GM19023 (cell line): Measurements from ENCODE around the gene THOC2.
A peak's percentile ranks its signal among the peaks of the same experiment; 100 is the strongest.
"Not testable (repeated sequence)": the region's sequence is repeated elsewhere in the genome, so short reads cannot be mapped to it uniquely, and the experiment has no call there.

Experiments used
- ATAC-seq: cut with Tn5 transposase; IDR thresholded peaks from one replicate; pipeline ENCODE4 v1.9.1; 2021; ENCODE audit warnings: mild to moderate bottlenecking, moderate library complexity; ENCODE audit not compliant: unreplicated experiment

The THOC2 gene

DNA sequence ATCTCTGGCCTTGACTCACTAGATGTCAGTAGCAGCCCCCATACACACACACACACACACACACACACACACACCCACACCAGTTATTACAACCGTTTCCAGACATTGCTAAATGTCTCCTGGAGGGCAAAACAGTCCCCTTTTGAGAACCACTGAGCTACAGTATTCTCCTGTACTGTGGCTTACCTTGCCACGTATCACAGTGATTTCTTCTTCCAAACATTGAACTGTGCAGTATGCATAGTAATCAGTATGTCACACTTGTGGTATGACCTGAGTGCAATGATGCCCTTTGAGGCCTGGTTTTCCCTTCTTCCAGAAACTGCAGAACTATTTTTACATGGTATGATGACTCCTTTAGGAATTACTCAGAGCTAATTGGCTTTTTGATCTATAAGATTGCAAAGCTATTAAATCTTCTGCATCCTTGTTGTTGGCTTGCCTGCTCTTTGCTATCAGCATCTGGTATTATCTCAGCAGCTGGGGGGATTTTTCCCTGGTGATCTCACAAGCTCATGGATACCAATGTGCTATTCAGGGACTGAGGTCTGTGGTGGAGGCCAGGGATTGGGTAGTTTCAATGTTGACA is 3.6 kb upstream of the THOC2 start:
- ATAC-seq, result no peak

DNA sequence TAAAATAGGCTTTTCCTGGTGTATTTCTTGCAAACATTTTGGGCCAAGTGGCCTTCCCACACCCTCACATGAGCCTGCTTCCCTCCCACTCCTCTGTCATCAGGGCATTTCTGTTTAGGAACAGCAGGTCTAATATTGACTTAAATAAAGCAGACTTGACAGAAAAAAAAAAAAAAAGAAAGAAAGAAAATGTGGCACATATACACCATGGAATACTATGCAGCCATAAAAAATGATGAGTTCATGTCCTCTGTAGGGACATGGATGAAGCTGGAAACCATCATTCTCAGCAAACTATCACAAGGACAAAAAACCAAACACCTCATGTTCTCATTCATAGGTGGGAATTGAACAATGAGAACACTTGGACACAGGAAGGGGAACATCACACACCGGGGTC is 2.3 kb upstream of the THOC2 start:
- ATAC-seq, result not testable (repeated sequence)

DNA sequence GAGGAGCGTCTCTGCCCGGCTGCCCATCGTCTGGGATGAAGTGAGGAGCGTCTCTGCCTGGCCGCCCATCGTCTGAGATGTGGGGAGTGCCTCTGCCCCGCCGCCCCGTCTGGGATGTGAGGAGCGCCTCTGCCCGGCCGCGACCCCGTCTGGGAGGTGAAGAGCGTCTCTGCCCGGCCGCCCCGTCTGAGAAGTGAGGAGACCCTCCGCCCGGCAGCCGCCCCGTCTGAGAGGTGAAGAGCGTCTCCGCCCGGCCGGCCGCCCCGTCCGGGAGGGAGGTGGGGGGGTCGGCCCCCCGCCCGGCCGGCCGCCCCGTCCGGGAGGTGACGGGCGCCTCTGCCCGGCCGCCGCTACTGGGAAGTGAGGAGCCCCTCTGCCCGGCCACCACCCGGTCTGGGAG is 1.2 kb upstream of the THOC2 start:
- not testable (repeated sequence) for ATAC-seq

DNA sequence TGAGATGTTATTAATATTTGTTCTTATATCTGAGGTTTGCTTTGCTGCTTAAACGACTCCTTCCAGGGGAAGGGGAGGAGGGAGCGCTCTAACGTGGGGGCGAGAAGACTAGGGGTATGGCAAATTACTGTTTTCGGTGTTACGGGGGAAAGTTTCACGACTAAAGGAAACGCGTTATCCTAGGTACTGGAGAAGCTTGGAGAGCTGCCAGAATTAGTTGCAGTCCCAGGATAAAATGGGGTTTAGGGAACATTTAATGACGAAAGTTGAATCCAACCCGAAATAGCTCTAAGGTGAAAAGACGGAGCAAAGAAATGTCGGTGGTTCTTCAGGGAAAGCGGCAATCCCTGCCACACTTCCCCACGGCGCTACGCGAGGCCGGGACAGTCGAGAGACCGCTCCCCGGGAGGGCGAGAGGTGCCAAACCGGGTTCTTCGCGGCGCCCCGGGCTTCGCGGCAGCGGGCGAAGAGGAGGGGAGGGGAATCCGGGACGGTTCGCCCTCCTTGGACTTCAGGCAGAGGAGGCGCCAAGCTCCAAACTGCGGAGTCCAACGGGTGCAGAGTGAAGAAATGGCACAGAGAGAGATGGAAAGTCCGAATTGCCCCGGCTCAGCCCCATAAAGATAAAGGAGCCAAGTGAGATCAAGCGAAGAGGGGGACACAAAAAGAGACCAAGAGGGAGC is 724 bp downstream of the THOC2 start:
- ATAC-seq, result peak; percentile 16

DNA sequence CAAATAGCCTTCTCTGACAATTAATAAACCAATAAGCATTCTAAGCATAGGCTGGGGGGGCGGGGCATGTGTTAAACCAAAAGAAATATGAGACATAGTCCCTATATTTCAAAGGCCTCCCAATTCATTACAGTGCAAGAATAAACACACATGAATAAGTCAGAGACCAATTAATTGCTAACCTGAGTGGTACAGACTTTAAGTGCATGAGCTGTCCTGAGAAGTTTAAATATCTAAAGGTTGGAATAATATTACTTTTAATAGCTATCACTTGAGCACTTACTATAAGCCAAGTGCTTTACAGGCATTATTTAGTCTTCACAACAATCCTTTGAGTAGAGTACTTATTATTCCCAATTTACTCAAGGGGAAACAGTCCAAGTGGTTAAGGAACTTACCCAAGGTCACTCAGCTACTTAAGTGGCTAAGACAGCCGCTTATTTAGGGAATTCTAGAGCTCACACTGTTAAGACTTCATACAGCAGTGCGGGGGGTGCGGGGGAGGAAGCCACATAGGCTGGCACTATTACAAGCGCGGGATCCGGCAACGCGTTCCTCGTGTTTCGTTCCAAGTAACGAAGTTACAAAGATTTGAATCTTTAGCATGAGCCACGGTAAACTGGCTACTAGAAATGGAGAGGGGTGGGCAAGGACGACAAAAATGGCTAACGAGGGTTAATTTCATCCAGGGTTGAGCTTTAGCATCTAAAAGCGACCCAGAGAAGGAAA is 1.4 kb downstream of the THOC2 start:
- no peak for ATAC-seq

DNA sequence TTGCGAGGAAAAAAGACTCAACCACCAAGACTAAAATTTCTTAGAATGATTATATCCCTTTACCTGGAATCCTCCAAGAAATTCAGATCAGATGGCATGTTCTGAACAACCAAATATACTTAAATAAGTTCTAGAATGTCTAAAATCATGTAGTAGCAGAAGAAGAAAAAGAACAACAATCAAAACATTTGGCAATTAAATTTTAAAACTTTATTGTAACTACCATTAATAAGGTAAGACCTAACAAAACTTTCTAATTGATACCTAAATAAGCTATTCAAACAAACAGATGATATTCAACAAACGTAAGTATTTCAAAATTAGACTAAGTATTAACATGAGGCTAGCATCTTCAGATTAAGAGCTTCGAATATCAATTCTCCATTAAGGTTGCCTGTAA is 4.3 kb downstream of the THOC2 start:
- no peak for ATAC-seq

- ATAC-seq, result no peak
These were observed 4.8 kb downstream of the THOC2 start for GRCh38 chrX:123728016-123728415.

DNA sequence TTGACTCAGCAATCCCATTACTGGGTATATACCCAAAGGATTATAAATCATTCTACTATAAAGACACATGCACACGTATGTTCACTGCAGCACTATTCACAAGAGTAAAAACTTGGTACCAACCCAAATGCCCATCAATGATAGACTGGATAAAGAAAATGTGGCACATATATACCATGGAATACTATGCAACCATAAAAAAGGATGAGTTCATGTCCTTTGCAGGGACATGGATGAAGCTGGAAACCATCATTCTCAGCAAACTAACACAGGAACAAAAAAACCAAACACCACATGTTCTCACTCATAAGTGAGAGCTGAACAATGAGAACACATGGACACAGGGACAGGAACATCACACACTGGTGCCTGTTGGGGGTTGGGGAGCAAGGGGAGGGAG is 10.7 kb downstream of the THOC2 start:
- not testable (repeated sequence) for ATAC-seq

GRCh38 chrX:123720486-123720885 is 12.4 kb downstream of the THOC2 start:
- no peak for ATAC-seq

- no peak for ATAC-seq
These were observed 19.0 kb downstream of the THOC2 start for GRCh38 chrX:123713841-123714240.

- ATAC-seq, result no peak
These were observed 19.4 kb downstream of the THOC2 start for GRCh38 chrX:123713434-123713833.

DNA sequence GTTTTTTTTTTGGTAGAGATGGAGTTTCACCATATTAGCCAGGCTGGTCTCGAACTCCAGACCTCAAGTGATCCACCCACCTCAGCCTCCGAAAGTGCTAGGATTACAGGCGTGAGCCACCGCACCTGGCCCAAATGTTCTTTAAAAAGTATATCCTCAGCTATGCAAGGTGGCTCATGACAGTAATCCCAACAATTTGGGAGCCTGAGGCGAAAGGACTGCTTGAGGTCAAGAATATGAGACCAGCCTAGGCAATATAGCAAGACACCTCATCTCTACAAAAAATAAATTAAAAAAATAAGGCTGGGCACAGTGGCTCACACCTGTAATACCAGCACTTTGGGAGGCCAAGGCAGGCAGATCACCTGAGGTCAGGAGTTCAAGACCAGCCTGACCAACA is 21.7 kb downstream of the THOC2 start:
- not testable (repeated sequence) for ATAC-seq

DNA sequence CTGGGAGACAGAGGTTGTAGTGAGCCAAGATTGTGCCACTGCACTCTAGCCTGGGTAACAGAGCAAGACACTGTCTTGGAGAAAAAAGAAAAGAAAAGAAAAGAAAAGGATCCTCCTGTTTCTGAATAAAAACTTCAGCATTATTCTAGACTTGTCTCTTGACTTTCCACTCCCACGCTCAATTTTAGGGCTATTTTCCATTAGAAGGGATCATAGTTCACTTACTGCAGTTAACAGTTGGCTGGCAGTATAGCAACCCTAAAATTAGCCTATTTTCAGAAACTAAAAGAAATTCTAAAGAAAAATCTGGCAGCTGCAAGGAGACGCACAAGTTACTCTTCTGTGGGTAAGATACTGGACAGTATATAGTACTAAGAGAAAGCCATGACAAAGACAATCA is 28.1 kb downstream of the THOC2 start:
- ATAC-seq, result no peak

DNA sequence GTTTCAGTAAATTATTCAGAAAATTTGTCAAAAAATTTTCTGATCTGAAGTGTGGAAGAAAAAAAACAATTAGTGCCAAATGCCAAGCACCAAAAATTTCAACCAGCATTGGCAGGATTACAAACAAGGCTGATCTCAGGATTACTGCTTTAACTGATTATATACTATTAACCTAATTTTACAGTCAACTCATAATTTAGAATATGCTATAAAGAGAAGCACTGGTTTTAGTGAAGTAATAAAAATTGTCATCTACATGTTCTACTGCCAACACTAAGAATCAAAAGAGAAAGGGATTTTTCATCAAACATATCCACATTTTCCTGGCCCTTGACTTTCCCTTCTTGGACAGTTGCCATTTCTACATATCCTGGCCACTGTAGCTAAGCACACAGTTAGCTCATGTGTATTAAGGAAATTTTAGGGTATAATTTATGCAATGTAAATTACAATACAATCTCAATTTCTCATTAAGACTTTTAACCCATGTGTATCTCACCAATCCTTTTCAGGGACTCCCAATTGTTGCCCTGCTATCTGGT is 33.8 kb downstream of the THOC2 start:
- no peak for ATAC-seq

- ATAC-seq, result no peak
These were observed 36.5 kb downstream of the THOC2 start for GRCh38 chrX:123696334-123696733.

- ATAC-seq, result no peak
These were observed 37.6 kb downstream of the THOC2 start for GRCh38 chrX:123695242-123695641.

DNA sequence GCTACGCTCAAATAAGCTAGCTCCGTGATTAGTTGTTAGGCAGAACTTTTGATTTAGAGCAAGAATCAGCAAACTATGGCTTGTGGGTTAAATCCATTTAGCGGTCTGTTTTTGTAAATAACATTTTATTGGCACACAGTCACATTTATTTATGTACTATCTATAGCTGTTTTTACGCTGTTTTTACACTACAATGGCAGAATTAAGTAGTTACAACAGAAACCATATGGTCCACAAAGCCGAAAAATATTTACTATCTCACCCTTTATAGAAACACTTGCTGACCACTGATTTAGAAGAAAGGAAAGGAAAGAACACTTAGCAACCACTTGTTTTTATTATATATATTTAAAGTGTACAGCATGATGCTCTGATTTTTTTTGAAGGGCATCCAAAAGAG is 41.1 kb downstream of the THOC2 start:
- no peak for ATAC-seq

DNA sequence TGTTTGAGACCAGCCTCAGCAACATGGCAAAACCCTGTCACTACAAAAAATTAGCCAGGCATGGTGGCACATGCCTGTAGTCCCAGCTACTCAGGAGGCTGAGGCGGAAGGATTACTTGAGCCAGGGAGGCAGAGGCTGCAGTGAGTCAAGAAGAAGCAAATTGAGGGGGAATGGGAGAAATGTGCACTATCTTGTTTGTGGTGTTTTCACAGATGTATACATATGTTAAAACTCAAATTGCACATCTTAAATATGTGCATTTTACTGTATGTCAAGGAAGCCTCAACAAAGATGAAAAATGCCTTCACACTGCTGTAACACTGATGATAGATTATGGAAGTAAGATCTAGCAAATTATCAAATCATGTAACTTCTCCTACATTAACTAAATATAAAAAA is 44.3 kb downstream of the THOC2 start:
- ATAC-seq, result no peak

DNA sequence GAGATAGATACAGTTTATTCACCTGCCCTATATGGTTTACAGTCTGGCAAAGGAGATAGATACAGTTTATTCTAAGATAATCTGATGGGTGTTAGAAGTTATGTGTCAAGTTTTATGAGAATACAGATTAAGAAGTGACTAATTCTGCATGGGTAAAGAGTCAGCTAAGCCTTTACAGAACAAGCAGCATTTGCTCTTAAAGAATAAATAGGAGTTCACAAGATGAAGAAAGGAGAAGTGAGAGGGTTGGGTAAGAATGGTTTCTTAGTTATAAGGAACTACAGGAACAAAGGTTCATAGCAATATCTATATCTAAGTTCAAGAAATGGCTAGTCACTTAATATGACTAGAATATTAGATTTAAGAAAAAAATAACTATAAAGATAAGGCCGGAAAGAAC is 47.6 kb downstream of the THOC2 start:
- ATAC-seq, result no peak

DNA sequence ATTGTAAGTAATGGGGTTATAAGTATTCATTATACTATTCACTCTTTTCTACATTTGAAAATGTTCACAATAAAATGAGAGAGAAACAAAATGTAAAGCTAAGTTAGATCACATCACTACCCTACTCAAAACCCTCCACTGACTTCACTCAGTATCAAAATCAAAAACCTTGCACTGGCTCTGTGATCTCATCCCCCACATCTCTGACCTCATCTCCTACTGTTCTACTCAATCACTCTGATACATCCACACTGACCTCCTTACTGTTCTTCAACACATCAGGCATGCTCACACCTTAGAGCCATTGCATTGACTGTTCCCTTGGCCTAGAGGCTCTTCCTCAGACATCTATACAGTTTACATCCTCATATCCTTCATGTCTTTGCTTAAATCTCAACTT is 50.7 kb downstream of the THOC2 start:
- no peak for ATAC-seq

- not testable (repeated sequence) for ATAC-seq
These were observed 53.0 kb downstream of the THOC2 start for GRCh38 chrX:123679733-123680460.
